ENCODE results near the gene EFCAB5.
"Not testable (repeated sequence)": the region's sequence is repeated elsewhere in the genome, so short reads cannot be mapped to it uniquely, and the experiment has no call there.

Gene EFCAB5

GRCh38 chr17:29957488-29957887 lies 16.1 kb downstream of the EFCAB5 start:
- H3K36me3 Mint-ChIP-seq (ENCODE audit: low read depth); H3K4me3 Mint-ChIP-seq; H3K4me1 Mint-ChIP-seq (ENCODE audit: low read depth); H3K27ac Mint-ChIP-seq; H3K27me3 Mint-ChIP-seq; intact Hi-C loops (cut with micrococcal nuclease): not testable (repeated sequence)
- H3K9me3 Mint-ChIP-seq = peaks cover 26% of the 10 kb centered on the region

- no peak overlapping the region for H3K4me3 Mint-ChIP-seq
- intact Hi-C loops (cut with micrococcal nuclease) = no loop called here
- H3K9me3 Mint-ChIP-seq = peaks cover 13% of the 10 kb centered on the region
- H3K4me1 Mint-ChIP-seq (ENCODE audit: low read depth) = peaks cover 6% of the 10 kb centered on the region
- no peaks in the 10 kb centered on the region for H3K36me3 Mint-ChIP-seq (ENCODE audit: low read depth)
- H3K27me3 Mint-ChIP-seq = no peaks in the 10 kb centered on the region
- no peak overlapping the region for H3K27ac Mint-ChIP-seq
Observed at GRCh38 chr17:29958947-29959657, 17.7 kb downstream of the EFCAB5 start.

DNA sequence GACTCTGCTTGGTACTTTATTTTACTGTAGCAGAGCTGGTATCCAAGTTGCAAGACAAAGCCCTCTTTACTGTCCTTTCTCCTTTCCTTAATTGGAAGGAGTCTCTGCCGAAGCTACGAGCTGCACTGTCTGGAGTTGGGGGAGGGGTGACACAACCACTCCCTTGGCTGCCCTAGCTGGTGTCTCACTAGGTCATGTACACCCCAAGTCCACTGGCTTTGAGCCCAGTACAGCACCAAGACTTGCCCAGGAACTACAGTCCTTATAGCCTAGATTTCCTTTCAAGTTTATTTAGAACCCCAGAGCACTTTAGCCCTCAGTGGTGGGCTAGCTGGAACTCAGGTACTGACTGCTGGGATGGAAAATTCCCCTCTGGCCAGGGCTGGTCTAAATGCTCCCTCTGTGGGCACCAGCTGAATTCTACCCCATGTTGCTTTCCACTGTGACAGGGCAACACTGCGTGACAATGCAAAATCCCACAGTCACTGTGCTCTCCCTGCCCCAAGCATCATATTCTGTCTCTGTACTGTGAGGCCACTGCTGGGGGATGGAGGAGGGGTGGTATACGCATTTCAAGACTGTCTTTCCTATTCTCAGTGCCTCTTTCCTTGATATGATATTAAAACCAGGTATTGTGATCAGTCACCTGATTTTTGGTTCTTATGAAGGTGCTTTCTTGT lies 18.4 kb downstream of the EFCAB5 start:
- Mint-ChIP-seq H3K4me3 (no peak overlapping the region), H3K4me1 (ENCODE audit: low read depth) (peaks cover 6% of the 10 kb centered on the region)
- intact Hi-C loops (cut with micrococcal nuclease) = no loop called here

DNA sequence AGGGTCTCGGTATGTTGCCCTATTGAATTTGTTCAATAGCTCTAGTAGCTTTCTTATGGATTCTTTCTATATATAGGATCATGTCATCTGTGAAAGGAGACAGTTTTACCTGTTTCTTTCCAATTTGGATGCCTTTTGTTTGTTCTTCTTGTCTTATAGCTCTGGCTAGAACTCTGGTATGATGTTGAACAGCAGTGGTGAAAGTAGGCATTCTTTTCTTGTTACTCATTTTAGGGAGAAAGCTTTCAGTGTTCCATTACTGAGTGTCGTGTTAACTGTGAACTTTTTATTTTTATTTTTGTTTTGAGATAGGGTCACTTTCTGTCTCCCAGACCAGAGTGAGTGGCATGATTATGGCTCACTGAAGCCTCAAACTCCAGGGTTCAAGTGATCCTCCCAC lies 21.2 kb downstream of the EFCAB5 start:
- no peak overlapping the region for H3K4me3 Mint-ChIP-seq
- H3K9me3 Mint-ChIP-seq = no peaks in the 10 kb centered on the region
- H3K4me1 Mint-ChIP-seq (ENCODE audit: low read depth) = no peaks in the 10 kb centered on the region
- intact Hi-C loops (cut with micrococcal nuclease) = no loop called here
- H3K36me3 Mint-ChIP-seq (ENCODE audit: low read depth) = no peaks in the 10 kb centered on the region
- no peak overlapping the region for H3K27ac Mint-ChIP-seq
- no peaks in the 10 kb centered on the region for H3K27me3 Mint-ChIP-seq

More for the DNA sequence above, 18.4 kb downstream of the EFCAB5 start:
- Mint-ChIP-seq H3K27ac (no peak overlapping the region), H3K9me3 (peaks cover 6% of the 10 kb centered on the region), H3K27me3 (no peaks in the 10 kb centered on the region), H3K36me3 (ENCODE audit: low read depth) (no peaks in the 10 kb centered on the region)

- Mint-ChIP-seq H3K9me3 (no peaks in the 10 kb centered on the region), H3K36me3 (ENCODE audit: low read depth) (no peaks in the 10 kb centered on the region), H3K27ac (no peak overlapping the region), H3K4me1 (ENCODE audit: low read depth) (no peaks in the 10 kb centered on the region), H3K27me3 (no peaks in the 10 kb centered on the region), H3K4me3 (no peak overlapping the region)
- intact Hi-C loops (cut with micrococcal nuclease) = no loop called here
Observed at GRCh38 chr17:29968271-29968670, 26.8 kb downstream of the EFCAB5 start.

- Mint-ChIP-seq H3K27ac (no peak overlapping the region), H3K9me3 (no peaks in the 10 kb centered on the region), H3K27me3 (no peaks in the 10 kb centered on the region), H3K4me1 (ENCODE audit: low read depth) (no peaks in the 10 kb centered on the region), H3K4me3 (no peak overlapping the region), H3K36me3 (ENCODE audit: low read depth) (no peaks in the 10 kb centered on the region)
- intact Hi-C loops (cut with micrococcal nuclease) = no loop called here
Observed at GRCh38 chr17:29972277-29972676, 30.8 kb downstream of the EFCAB5 start.

DNA sequence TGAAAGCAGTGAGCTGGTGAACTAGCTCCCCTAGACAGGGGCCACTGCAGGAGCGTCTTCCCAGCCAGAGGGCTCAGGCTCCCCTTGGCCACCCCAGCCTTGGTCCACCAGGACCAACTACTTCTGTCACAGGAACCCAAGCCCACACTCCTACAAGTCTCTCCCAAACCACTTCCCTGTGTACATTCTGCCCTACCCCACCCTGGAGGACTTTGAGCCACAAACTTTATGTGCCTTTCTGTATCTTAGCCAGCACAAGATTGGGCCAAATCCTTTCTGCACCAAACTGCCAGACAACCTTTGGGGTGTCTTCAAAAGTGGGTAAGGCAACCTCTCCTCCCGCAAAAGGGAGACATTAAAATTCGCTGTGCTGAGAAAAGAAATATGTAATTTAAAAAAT lies 31.6 kb downstream of the EFCAB5 start:
- intact Hi-C loops (cut with micrococcal nuclease) = no loop called here
- Mint-ChIP-seq H3K27ac (no peak overlapping the region), H3K4me3 (no peak overlapping the region)

GRCh38 chr17:29977836-29978235 lies 36.4 kb downstream of the EFCAB5 start:
- Mint-ChIP-seq H3K36me3 (ENCODE audit: low read depth) (no peaks in the 10 kb centered on the region), H3K4me1 (ENCODE audit: low read depth) (no peaks in the 10 kb centered on the region), H3K9me3 (no peaks in the 10 kb centered on the region), H3K27me3 (no peaks in the 10 kb centered on the region), H3K4me3 (no peak overlapping the region), H3K27ac (no peak overlapping the region)
- intact Hi-C loops (cut with micrococcal nuclease) = no loop called here

More for the DNA sequence above, 31.6 kb downstream of the EFCAB5 start:
- Mint-ChIP-seq H3K4me1 (ENCODE audit: low read depth) (no peaks in the 10 kb centered on the region), H3K27me3 (no peaks in the 10 kb centered on the region), H3K9me3 (no peaks in the 10 kb centered on the region), H3K36me3 (ENCODE audit: low read depth) (no peaks in the 10 kb centered on the region)

DNA sequence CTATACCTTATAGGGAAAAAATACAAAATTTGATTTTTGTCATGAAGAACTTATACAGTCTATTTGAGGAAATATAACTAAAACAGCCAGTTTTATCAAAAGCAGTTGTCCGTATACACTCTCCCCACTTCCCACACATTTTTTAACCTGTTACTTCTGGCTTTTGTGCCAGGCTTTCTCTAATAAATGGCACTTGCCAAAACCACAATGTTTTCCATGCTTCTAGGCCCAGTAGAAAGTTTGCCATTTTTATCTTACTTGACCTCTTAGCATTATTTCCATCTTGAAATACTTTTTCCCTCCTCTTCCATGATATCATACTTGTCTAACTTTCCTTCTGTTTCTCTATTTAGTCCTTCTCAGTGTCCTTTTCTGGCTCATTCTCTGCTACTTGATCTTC lies 38.8 kb downstream of the EFCAB5 start:
- H3K9me3 Mint-ChIP-seq = peaks cover under 1% of the 10 kb centered on the region
- no peaks in the 10 kb centered on the region for H3K4me1 Mint-ChIP-seq (ENCODE audit: low read depth)
- no peak overlapping the region for H3K4me3 Mint-ChIP-seq
- no peaks in the 10 kb centered on the region for H3K36me3 Mint-ChIP-seq (ENCODE audit: low read depth)
- intact Hi-C loops (cut with micrococcal nuclease) = no loop called here
- H3K27me3 Mint-ChIP-seq = no peaks in the 10 kb centered on the region
- H3K27ac Mint-ChIP-seq = no peak overlapping the region

DNA sequence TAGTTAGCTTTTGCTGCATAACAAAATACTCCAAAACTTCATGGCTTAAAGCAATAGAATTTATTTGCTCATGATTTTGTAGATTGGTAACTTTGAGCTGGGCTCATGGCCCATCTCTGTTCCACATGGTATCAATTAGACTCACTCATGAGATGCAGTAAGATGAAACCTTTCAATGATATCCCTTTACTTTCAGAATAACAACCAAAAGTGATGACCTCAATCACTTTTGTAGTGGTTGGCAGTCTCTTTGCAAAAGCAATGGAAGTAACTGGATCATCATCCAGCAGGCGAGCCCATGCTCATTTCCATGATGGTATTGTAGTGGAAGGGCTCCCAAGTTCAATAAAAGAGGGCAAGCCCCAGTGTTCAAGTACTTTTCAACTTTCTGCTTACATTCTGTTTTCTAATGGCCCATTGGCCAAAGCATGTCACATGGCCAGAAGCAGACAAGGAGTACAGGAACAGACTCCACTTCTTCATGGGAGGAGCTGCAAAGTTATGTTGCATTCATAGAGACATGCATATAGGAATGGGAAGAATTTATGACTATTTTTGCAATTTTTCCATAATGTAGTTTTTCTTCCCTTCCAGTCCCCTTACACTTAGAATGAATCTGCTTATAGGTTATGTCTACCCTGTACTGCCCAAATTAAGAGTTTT lies 41.7 kb downstream of the EFCAB5 start:
- Mint-ChIP-seq H3K36me3 (ENCODE audit: low read depth) (no peaks in the 10 kb centered on the region), H3K4me3 (no peak overlapping the region), H3K4me1 (ENCODE audit: low read depth) (no peaks in the 10 kb centered on the region), H3K27me3 (no peaks in the 10 kb centered on the region), H3K9me3 (peaks cover 9% of the 10 kb centered on the region), H3K27ac (no peak overlapping the region)
- intact Hi-C loops (cut with micrococcal nuclease) = no loop called here

DNA sequence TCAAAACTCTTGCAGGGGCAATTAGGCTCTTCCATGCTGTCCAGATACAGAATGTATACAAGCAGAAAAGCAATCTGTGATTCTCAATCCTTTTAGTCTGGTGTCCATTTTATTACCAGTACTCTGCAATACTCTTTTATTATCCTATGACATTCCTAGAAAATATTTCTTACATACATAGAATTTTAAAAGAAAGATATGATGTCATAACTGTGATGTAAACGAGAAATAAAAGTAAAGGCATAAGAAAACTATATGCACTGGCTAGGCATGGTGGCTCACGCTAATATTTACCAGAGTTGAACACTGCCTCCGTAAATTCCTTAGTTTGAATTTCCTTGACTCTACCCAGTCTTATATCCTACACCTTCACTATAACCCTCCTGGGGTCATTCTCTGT lies 55.0 kb downstream of the EFCAB5 start:
- H3K4me1 Mint-ChIP-seq (ENCODE audit: low read depth) = no peaks in the 10 kb centered on the region
- H3K27me3 Mint-ChIP-seq = no peaks in the 10 kb centered on the region
- H3K27ac Mint-ChIP-seq = no peak overlapping the region
- no peak overlapping the region for H3K4me3 Mint-ChIP-seq
- H3K9me3 Mint-ChIP-seq = peaks cover 9% of the 10 kb centered on the region
- intact Hi-C loops (cut with micrococcal nuclease) = no loop called here
- H3K36me3 Mint-ChIP-seq (ENCODE audit: low read depth) = no peaks in the 10 kb centered on the region

- Mint-ChIP-seq H3K4me3 (no peak overlapping the region), H3K9me3 (no peaks in the 10 kb centered on the region), H3K4me1 (ENCODE audit: low read depth) (no peaks in the 10 kb centered on the region), H3K27me3 (no peaks in the 10 kb centered on the region), H3K36me3 (ENCODE audit: low read depth) (no peaks in the 10 kb centered on the region), H3K27ac (no peak overlapping the region)
- intact Hi-C loops (cut with micrococcal nuclease) = no loop called here
Observed at GRCh38 chr17:30000001-30000754, 58.7 kb downstream of the EFCAB5 start.

DNA sequence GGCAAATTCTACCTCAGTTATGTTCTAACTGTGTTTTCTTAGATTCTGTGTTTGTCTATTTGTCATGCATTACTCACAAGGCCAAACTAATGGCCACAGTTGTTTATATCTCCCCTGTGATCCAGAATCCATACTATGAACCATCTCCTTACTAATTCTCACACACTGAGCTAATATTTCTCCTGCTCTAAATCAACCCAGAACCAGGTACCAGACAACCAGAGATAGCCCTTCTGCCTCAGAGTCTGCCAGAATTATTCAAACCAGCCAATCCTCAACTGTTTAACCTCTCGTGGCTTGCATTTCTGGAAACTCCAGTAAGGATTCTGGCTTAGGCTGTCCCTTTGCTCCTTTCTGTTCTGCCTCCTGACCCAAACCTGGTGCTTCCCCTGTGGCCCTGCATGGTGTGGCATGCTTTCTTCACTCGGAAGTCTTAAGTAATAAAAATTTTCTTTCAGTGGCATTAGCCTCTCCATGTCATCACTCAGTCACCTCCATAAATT lies 59.4 kb downstream of the EFCAB5 start:
- H3K27ac Mint-ChIP-seq = no peak overlapping the region
- no peaks in the 10 kb centered on the region for H3K27me3 Mint-ChIP-seq
- no peaks in the 10 kb centered on the region for H3K9me3 Mint-ChIP-seq
- intact Hi-C loops (cut with micrococcal nuclease) = no loop called here
- H3K4me3 Mint-ChIP-seq = no peak overlapping the region
- no peaks in the 10 kb centered on the region for H3K4me1 Mint-ChIP-seq (ENCODE audit: low read depth)
- no peaks in the 10 kb centered on the region for H3K36me3 Mint-ChIP-seq (ENCODE audit: low read depth)

- no peaks in the 10 kb centered on the region for H3K4me1 Mint-ChIP-seq (ENCODE audit: low read depth)
- intact Hi-C loops (cut with micrococcal nuclease) = no loop called here
- H3K27ac Mint-ChIP-seq = no peak overlapping the region
- H3K9me3 Mint-ChIP-seq = no peaks in the 10 kb centered on the region
- H3K4me3 Mint-ChIP-seq = no peak overlapping the region
- H3K36me3 Mint-ChIP-seq (ENCODE audit: low read depth) = no peaks in the 10 kb centered on the region
- no peaks in the 10 kb centered on the region for H3K27me3 Mint-ChIP-seq
Observed at GRCh38 chr17:30002088-30002487, 60.7 kb downstream of the EFCAB5 start.
